Stimulated activated CD8-positive, alpha-beta memory T cell treated with anti-CD3 and anti-CD28 coated beads, Interleukin-7, amount 100 ng/mL, for 48 hours (primary cell): Measurements from ENCODE around the gene MIPOL1.

ENCODE experiments used
- DNase-seq, 2 donors: peaks; one replicate each; pipeline ENCODE4 v3.0.0-alpha.2; 2020; ENCODE audit warnings: low read depth in 1 of 2; ENCODE audit errors: extremely low read depth in 1 of 2

Gene MIPOL1

DNA sequence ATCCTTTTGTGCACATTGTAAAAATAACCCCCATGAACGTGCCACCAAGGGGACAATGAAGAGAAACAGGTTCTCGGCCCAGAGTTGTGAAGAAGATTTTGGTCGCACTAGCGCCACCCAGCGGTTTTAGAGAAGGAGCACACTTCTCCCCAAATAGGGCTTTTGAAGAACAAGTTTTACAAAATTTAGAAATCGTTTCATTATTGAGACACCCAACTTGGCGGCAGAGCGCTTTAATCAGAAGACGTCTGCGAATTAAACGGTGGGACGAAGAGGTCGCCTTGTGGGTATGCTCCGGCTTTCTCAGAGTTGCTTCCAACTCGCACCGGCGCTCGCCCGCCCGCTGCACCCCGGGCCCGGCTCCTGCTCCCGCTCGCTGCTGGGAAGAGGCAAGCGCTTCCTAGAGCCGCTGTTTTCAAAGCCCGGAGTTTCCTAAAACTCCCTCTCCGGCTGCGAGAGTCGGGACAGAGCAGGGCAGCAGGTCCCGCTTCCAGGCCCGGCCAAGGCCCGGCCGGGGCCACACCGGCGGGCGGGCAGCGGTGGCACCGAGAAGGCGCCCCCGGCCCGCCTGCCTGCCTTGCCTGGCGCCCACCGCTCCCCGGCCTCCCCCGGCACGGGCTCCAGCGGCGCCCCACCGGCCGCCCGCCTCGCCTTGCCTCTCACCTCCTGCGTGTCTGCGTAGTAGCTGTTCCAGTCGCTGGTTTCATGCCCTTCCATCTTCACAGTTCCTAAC is 396.7 kb downstream of the MIPOL1 start:
- DNase-seq: peak in 1 of 2 donors; percentile 20

DNA sequence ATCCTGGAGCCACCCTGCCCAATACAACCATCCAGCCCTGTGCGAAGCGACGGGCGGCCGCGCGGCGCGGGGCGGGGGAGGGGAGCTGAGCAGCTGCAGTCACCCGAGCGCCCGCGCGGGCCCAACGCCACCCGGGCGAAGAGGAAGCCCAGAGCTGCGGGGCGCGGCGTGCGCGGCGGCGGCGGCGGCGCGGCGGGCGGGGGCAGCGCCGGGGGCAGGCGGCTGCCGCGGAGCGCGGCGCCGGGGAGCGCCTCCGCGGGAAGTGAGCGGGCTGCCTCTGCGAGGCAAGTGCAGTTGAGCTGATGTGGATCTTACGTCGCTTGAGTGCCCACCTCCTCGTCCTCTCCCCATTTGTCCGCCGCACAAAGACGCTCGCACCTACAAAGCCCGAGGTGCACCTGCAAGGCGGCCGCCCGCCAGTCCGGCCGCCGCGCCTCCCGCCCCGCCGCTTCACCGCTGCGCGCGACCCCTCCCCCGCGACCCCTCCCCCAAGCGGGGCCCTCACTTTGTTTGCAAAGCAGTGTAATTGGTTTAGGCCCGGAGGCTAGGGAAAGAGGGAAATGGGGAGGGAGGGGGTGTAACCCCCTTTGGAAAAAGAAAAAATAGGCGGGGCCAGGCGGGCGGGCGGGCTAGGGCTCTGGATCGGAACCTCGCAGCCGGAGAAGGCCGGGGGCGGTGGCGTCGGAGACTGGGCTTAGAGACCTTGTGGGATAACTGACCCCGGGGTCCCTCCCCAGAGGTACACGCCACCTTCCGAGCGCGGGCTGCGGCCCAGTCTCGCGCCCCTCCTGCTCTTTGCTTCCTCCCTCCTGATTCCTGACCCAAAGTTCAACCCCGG is 397.5 kb downstream of the MIPOL1 start, which contains the start of the genes FOXA1 and TTC6:
Gene FOXA1, minus strand, starts transcription at position 279 of the 838 bp plus-strand sequence. Its CDS starts 277 bp downstream, at position 2.
Gene TTC6, plus strand, starts transcription at position 659 of the 838 bp plus-strand sequence. CDS start 26,436 bp downstream, outside the sequence.
- DNase-seq: no peak

DNA sequence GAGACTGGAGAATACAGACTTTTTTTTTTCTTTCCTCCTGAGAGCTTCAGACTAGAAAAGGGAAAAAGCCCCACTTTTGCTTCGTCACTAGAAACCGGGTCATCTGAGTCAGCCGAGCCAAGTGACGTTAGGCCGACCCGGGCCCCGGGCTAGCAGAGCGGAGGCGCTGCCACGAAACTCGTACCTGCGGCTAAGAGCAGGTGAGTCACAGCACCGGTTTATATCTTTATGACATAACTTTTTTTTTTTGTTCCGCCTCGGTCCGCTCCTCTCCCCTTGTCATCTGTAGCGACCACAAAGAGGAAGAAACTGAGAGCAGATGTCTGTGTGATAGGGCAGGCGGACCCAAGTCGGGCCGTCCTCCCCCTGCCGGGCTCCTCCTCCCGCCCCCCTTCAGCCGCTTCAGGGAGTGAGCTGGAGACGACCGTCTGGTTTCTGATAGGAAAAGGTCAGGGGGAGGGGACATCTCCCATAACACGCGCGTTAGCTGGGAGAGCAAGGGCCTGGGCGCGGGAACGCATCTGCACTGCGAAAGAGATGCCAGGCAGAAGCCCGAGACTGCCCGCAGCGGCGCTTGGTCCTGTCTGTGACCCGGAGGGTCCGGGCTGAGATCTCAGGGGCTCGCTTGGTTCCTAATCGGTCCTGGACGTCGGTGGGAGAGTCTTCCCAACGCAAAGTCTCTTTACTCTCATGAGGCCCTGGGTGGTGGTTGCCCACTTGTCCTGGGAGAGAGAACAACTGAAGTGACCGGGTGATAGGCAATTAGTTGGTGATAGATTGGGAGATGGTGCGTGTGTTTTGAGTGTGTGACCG is 398.3 kb downstream of the MIPOL1 start:
- DNase-seq: peak; percentile 50 to 74

DNA sequence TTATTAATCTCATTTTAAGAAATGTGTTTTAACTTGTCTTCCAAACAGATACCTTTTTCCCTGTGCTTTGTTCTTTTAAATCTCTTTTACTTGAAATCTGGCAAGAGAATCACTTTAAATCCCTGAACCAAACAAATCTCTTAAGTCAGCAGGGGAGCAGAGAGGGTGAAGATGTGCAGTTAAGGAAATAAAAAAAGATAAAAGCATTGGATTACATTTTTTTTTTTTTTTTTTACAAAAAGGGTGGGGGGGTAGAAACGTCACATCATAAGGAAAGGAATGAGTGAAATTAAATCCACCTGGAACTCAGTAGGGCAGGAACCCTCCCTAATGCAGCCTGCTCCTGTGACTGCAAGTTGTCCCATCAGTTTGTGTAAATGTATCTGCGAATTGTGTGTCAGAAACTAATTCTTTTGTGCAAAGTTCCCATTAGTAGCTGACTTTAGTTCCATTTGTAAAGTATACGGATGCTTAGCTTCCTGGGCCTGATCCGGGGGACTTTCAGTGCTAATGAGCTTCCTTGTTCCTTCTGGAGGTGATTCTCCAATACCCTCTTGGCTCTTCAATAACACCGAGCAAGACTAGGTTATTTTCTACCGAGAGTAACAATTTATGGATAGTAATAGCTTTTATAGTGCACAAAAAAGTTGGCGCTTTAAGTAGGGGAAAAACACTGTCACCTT is 399.2 kb downstream of the MIPOL1 start:
- no peak for DNase-seq

DNA sequence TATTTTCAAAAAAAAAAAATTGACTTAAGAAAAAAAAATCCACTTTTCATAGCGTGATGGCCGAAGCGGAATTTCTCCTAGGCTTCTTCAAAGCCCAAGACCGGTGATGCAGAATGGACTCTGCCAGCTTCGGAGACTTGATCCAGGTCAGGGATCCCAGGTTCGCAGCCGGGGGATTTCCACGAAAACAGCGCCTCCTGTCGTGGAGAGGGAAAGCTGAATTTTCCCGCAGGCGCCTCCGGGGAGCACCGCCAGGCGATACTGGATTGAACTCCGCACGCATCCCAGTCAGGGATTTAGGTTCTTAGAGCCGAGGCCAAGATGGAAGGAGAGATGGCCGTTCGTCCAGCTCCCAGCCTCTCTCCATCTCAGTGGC is 399.8 kb downstream of the MIPOL1 start:
- DNase-seq: no peak

DNA sequence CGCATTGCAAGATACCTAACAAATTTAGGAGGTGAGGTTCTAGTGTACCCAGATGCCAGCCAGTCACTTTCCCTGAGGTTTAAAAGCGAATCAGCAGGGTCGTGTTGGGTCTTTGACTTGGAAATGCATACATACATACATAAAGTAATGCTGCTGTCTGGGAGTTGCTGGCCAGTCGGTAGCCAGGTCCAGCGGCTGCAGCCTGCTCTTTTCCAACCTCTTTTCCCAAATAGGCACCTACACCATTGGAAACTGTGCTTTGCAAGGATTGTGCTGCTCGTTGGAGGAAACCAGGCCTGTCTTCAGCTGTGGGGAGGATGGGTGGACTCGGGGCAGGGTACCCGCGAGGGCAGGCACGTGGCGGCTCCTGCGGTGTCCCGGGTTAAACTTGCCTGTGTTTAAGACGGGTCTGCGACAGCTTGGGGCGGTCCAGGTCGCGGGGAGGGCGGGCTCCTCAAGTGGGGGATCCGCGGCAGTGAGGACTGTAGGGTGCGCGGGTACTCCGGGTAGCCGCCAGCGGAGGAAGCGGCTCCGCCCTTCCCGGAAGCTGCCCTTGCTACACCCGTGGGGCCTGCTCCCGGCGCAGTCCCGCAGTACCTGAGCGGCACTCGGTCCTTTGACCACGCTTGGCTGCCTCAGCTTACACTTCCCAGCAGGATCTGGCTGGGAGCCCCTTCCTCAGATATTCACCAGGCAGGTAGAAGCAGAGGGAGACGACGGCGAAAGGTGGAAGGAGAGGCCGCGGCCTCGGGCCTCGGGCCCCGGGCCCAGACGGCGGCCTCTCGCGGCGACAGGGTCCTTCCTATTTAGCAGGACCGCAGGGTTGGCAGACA is 400.4 kb downstream of the MIPOL1 start:
- DNase-seq: no peak

DNA sequence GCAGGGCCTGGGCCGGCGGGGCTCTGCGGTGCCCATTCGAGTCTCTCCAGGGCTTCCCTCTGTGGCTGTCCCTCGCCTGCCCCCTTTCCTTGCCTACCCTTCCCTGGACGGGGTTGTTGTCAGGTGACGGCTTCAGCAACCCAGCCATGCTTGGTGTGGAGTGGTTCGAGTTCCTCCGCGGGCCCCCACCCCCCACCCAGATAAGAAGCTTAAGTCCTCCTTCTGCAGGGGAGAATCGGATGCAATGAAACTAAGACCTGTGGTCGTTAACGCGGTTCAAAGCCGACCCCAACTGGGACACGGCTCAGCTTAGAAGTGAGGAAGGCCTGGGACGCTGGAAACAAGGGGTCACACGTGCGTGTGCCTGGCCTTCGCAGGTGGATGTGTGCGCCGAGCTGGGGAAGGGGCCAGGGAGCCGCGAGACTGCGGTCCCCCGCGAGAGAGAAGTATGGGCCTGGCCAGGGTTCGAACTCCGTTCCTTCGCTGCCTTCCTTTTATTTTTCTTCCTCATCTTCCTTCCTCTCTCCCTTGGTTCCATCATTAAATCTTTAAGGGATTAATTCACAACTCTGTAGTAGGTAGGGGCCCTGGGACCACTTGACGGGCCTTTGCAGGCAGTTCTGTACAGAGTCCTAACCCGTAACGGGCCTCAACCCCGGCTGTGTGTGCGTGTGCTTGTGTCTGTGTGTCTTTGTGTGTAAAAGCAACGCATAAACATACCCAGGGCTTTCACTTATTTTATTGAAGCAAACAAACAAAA is 401.2 kb downstream of the MIPOL1 start:
- no peak for DNase-seq

DNA sequence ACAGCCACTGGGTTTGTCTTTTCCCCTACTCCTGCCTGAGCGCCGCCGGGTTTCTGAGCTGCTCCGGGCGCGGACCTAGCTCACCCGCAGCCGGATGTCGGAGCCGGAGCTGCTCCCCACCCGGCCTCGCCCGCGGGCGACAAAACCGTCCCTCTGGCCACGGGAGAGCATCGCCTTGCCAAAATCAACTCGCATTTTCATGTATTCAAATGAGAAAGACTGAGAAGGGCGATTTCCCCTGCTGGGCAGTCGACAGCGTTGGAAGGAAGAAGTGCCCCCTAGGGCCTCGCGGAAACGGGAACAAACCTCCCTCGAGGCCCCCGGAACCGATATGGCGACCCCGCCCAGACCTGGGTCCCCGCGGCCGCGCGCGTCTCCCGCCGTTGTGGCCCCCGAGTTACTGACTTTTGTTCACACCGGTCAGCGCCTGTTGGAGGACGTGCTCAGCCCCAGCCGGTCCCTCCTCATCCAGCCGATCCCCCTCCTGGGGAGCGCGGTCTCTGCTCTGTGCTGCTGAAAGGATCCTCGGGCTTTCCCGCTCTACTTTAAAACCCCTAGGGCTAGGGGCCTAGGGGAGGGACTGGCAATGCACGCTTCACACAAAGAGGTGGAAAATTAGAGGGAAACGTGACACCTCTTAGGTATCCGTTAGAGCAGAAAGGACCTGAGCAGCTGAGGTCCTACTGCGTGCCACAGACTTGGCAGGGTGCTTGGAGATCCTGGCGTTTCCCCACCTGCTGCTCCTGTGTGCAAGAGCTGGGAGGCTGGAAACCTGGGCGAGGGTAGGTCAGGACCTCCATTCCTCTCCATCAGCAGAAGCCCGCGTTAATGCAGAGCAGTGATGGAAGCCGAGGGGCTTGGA is 402.0 kb downstream of the MIPOL1 start:
- no peak for DNase-seq

DNA sequence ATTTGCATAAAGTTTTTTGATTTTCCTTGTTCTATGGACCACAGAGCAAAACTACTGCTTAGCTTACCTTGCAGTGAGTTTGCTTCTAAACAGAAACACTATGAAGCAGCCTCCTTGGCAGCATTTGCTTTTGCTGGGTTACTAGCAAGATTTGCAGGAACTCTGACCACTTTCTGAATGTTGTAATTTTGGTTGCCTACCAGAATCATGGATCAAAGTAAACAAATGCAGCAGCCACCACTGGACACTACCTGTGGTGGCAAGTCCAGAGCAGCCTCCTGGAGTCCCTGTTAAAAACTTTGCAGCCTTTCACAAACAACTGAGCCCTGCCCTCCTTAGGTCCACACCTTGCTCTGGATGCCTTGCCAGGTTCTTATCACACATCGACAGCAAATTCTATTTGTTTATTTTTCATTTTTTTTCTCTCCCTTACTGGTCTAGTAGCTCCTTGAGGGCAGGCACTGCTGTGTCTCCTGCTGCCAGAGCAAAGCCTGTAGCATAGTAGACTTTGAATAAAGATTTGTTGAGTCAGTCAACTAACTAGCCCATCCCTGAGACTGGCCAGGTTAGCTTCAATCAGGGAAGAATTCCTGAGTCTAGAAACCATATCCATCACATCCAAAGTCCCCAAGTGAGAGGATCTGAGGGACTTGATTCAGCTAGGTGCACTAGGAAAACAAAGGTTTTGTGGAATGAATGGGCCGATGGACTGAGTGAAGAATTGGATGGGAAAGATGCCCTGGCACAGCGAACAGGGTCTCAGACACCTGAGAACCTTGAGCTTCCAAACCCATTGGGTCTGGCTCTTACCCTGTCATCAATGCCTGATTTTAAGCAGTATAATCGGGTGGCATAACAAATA is 403.4 kb downstream of the MIPOL1 start:
- DNase-seq: no peak

DNA sequence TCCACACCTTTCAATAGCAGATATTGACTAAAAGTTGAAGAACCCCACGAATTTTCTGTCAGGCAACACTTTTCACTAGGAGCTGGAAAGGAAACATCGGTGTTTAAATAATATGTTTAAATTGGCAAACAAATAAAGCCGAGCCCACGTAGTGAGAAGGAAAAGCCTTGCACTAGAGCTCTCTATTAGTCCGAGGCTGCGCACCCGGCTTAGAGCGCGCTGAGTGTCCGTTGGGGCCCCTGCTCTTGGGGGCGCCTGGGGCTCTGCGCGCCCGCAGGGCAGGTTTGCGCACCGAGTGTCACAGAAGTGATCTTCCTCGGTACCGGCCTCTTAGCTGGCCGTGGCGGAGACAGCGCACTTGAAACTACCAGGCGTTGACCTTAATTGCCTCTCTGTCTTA is 404.1 kb downstream of the MIPOL1 start:
- DNase-seq: no peak
